T-cell (primary cell): ENCODE data around the gene OTOG. TPM values are rescaled to one million over a fixed set of nuclear protein-coding genes. Genes with fewer than 3 reads are reported as not detected.

Experiments used
- ATAC-seq, 4 experiments: fragments of 200-7000 bp in 3 of 4; fragments of 150-1000 bp in 1 of 4; cut with Tn5 transposase; replicated peaks in 1 of 4; 1 replicate in 3 of 4; 2 replicates in 1 of 4; pipeline ENCODE4 v1.10.0; 2021; ENCODE audit warnings: moderate library complexity in 3 of 4, mild to moderate bottlenecking in 2 of 4, moderate number of reproducible peaks in 1 of 4
- CTCF ChIA-PET, 2 donors: fragments of 300-600 bp; sonication (Branson Sonifier 250); formaldehyde crosslinking; loops; one replicate each; lab custom pipeline; 2022; ENCODE audit warnings: antibody characterized with exemption in 2 of 2; lab: Charles Lee
- POLR2A ChIA-PET, 2 donors: fragments of 300-600 bp; sonication (Branson Sonifier 250); formaldehyde crosslinking; loops; one replicate each; lab custom pipeline; 2022; ENCODE audit warnings: antibody characterized with exemption in 2 of 2; lab: Charles Lee
- DNase-seq, 35 experiments: peaks; one replicate each; pipeline versions ENCODE4 v3.0.0 to v3.0.0-alpha.2; 2013 to 2023
- H3K27ac ChIP-seq: one replicate; pipeline ENCODE4 v1.5.1; 2013; ENCODE audit warnings: low read length
- H3K27me3 ChIP-seq, 2 experiments: replicated peaks in 1 of 2; 1 replicate in 1 of 2; 2 replicates in 1 of 2; pipeline versions ENCODE4 v1.6.1 to v1.7.0; 2013; ENCODE audit warnings: low read length in 1 of 2, mixed read lengths in 1 of 2; ENCODE audit not compliant: control insufficient read depth in 2 of 2, insufficient read depth in 2 of 2; ENCODE audit errors: extremely low read depth in 1 of 2
- H3K36me3 ChIP-seq, 2 donors: 1 replicate in 1 of 2; 2 replicates in 1 of 2; pipeline versions ENCODE4 v1.6.1 to v1.7.0; 2013; ENCODE audit warnings: low read length in 1 of 2; ENCODE audit not compliant: control insufficient read depth in 2 of 2, insufficient read depth in 1 of 2; ENCODE audit errors: extremely low read depth in 1 of 2
- H3K4me1 ChIP-seq, 2 experiments: 1 replicate in 1 of 2; 2 replicates in 1 of 2; pipeline versions ENCODE4 v1.6.1 to v1.7.0; 2013; ENCODE audit warnings: low read length in 2 of 2, mixed read lengths in 1 of 2; ENCODE audit not compliant: insufficient read depth in 2 of 2, control insufficient read depth in 1 of 2; ENCODE audit errors: extremely low read depth in 1 of 2
- H3K4me3 ChIP-seq, 2 donors: 1 replicate in 1 of 2; 2 replicates in 1 of 2; pipeline versions ENCODE4 v1.5.1 to v1.7.0; 2013; ENCODE audit warnings: mild to moderate bottlenecking in 2 of 2, low read length in 1 of 2, moderate library complexity in 1 of 2; ENCODE audit not compliant: control insufficient read depth in 1 of 2; ENCODE audit errors: extremely low read depth in 1 of 2
- H3K9me3 ChIP-seq: 2 replicates; pipeline ENCODE4 v1.7.0; 2013
- H3K27ac Mint-ChIP-seq, 2 donors: one replicate each; pipeline ENCODE4 v1.8.0; 2020 to 2021; ENCODE audit warnings: mild to moderate bottlenecking in 2 of 2, mixed read lengths in 2 of 2
- H3K27me3 Mint-ChIP-seq, 2 donors: one replicate each; pipeline ENCODE4 v1.8.0; 2021 to 2022; ENCODE audit warnings: mixed read lengths in 2 of 2
- H3K36me3 Mint-ChIP-seq: one replicate; pipeline ENCODE4 v1.8.0; 2021; ENCODE audit warnings: mixed read lengths
- H3K4me1 Mint-ChIP-seq, 3 donors: one replicate each; pipeline ENCODE4 v1.8.0; 2020 to 2022; ENCODE audit warnings: mixed read lengths in 3 of 3, mild to moderate bottlenecking in 1 of 3
- H3K4me3 Mint-ChIP-seq, 3 donors: one replicate each; pipeline ENCODE4 v1.8.0; 2020 to 2022; ENCODE audit warnings: mild to moderate bottlenecking in 3 of 3, mixed read lengths in 3 of 3, moderate library complexity in 3 of 3
- H3K9me3 Mint-ChIP-seq, 3 donors: one replicate each; pipeline ENCODE4 v1.8.0; 2020 to 2022; ENCODE audit warnings: mixed read lengths in 3 of 3
- WGBS: methylation state at CpG from one replicate; pipeline ENCODE4 v1.1.5; 2013; ENCODE audit warnings: missing lambda C conversion rate; ENCODE audit not compliant: insufficient coverage; 5-methylcytosine and 5-hydroxymethylcytosine counted together
- total RNA-seq, 35 experiments: library from RNA in 6 of 35; stranded (reverse) in 6 of 35; fragments of 120-200 nt in 1 of 35; gene quantifications; one replicate each; pipeline versions ENCODE4 v1.2.1 to v1.2.4 and lab custom pipeline; 2013 to 2026

OTOG gene
- total RNA-seq, 5 donors from 2014 or later (not counting 1 experiment from before 2014, with no cell fraction given): not detected

DNA sequence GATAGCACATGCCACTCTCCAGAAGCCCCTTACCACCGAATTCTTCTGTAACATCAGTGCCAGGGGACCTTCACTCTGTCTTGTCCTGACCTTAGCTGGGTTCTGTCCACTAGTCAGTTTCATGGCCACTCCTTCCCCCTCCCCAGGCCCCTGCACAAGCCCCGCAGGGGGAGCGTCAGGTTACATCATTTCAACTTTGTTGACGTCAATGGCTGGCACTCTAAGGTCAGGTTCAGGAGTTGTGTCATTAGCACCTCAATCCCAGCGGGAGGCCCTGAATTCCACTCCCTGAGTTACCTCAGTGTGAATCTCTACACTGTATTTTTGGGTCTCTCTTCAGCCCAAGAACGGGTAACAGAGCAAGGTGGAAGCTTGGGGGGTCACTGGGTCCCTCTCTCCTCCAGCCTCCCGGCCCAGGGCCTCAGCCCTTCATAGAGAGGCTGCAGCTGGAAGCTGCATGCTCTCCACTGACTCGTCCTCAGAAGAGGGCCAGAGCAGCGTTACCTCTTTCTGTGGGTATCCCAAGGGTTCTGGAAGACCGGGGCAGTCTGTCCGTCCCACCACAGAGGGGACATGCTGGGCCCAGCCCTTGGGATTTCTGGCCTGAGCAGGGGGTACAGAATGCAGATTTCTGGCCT is 13.2 kb upstream of the OTOG start:
- H3K27ac ChIP-seq: no peak overlapping the region
- H3K36me3 ChIP-seq: no peaks in the 10 kb centered on the region
- POLR2A ChIA-PET: no interaction called here
- Mint-ChIP-seq H3K4me1 (no peaks in the 10 kb centered on the region), H3K9me3 (no peaks in the 10 kb centered on the region), H3K27ac (no peak overlapping the region), H3K4me3 (no peak overlapping the region), H3K27me3 (peaks cover 0 to 4% of the 10 kb centered on the region in 2 donors), H3K36me3 (no peaks in the 10 kb centered on the region)
- ATAC-seq (no peak), DNase-seq (no peak)
- peaks cover 0 to 22% of the 10 kb centered on the region in 2 experiments for H3K27me3 ChIP-seq
- H3K4me1 ChIP-seq: no peaks in the 10 kb centered on the region
- 68% methylated on average over 9 of the region's 11 CpGs for WGBS
- CTCF ChIA-PET: no interaction called here
- H3K9me3 ChIP-seq: no peaks in the 10 kb centered on the region
- H3K4me3 ChIP-seq: no peak overlapping the region

DNA sequence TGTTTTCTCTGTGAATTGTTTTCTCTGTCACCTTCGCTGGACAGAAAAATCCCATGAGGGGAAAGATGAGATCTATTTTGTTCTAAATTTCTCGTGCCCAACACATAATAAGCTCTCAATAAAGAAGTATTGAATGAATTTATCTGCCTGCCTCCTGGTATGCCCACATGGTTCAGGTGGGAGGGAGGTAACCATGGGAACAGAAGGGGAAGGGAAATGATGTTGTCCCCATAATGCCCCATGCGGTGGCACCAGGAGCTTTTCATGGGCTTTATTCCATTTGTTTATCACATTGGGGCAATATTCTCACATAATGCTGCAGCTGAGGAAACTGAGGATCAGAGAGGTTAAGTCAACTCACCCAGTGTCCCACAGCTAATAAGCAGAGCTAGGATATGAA is 11.6 kb upstream of the OTOG start:
- peaks cover 2 to 4% of the 10 kb centered on the region in 2 donors for H3K27me3 Mint-ChIP-seq
- ChIA-PET CTCF (no interaction called here), POLR2A (no interaction called here)
- H3K27ac ChIP-seq: no peak overlapping the region
- H3K9me3 ChIP-seq: no peaks in the 10 kb centered on the region
- no peak overlapping the region for H3K4me3 ChIP-seq
- H3K4me1 ChIP-seq: no peaks in the 10 kb centered on the region
- WGBS: 80% methylated on average over 1 of the region's 3 CpGs
- no peak overlapping the region for H3K27ac Mint-ChIP-seq
- no peaks in the 10 kb centered on the region for H3K36me3 ChIP-seq
- H3K4me1 Mint-ChIP-seq: no peaks in the 10 kb centered on the region
- no peaks in the 10 kb centered on the region for H3K36me3 Mint-ChIP-seq
- H3K9me3 Mint-ChIP-seq: no peaks in the 10 kb centered on the region
- H3K4me3 Mint-ChIP-seq: no peak overlapping the region
- DNase-seq (no peak), ATAC-seq (no peak)
- peaks cover 0 to 16% of the 10 kb centered on the region in 2 experiments for H3K27me3 ChIP-seq

DNA sequence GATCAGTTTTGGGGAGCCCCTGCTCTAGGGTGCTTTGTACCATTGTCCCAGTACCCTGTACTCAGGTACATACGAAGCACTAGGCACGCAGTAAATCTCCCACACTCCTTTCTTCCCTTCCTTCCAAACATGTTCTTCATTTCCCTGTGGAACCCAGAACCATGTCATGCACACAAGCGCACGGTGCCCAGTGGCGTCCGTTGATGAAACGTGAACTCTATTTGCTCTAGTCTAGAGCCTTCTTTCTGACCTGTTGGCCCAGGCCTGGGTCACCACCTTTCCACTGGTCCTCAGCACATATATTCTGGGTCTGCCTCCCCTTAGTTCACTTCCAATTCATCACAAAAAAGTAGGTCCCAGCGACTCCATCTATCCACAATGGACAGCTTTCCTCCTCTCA is 9.8 kb upstream of the OTOG start:
- WGBS: 87% methylated on average over 7 of the region's 8 CpGs
- ATAC-seq (no peak), DNase-seq (no peak)
- H3K4me1 ChIP-seq: no peaks in the 10 kb centered on the region
- ChIA-PET POLR2A (no interaction called here), CTCF (no interaction called here)
- Mint-ChIP-seq H3K4me1 (no peaks in the 10 kb centered on the region), H3K27ac (no peak overlapping the region), H3K9me3 (no peaks in the 10 kb centered on the region), H3K36me3 (no peaks in the 10 kb centered on the region), H3K4me3 (no peak overlapping the region), H3K27me3 (peaks cover 3 to 9% of the 10 kb centered on the region in 2 donors)
- H3K9me3 ChIP-seq: no peaks in the 10 kb centered on the region
- no peaks in the 10 kb centered on the region for H3K36me3 ChIP-seq
- no peak overlapping the region for H3K27ac ChIP-seq
- peaks cover 0 to 12% of the 10 kb centered on the region in 2 experiments for H3K27me3 ChIP-seq
- H3K4me3 ChIP-seq: no peak overlapping the region

DNA sequence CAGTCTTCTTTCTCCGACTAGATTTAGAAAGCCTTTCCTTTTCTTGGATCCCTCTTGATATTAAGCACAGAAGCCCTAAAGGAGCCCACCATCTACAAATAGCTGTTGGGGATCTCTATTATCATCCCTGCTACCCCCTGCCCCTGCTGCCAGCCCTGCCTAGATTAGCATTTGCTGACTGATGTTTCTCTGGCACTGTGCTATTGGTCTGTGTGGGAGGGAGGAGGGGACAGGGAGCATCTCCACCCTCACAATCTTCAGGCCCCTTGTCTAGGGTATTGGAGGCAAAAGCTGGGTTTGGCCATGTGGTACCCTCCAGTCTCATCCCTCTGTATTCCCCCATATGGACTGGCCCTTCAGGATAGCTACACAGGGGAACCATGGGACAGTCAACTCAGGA is 9.0 kb upstream of the OTOG start:
- Histone ChIP-seq H3K4me3 (no peak overlapping the region), H3K9me3 (no peaks in the 10 kb centered on the region), H3K36me3 (no peaks in the 10 kb centered on the region), H3K27me3 (peaks cover 0 to 20% of the 10 kb centered on the region in 2 experiments), H3K4me1 (no peaks in the 10 kb centered on the region), H3K27ac (no peak overlapping the region)
- DNase-seq: no peak
- Mint-ChIP-seq H3K9me3 (no peaks in the 10 kb centered on the region), H3K27me3 (peaks cover 5 to 9% of the 10 kb centered on the region in 2 donors), H3K27ac (no peak overlapping the region), H3K36me3 (no peaks in the 10 kb centered on the region), H3K4me3 (no peak overlapping the region), H3K4me1 (no peaks in the 10 kb centered on the region)
- ATAC-seq: no peak
- WGBS: 88% methylated on average over 1 of the region's 1 CpG
- CTCF ChIA-PET: no interaction called here
- POLR2A ChIA-PET: no interaction called here

DNA sequence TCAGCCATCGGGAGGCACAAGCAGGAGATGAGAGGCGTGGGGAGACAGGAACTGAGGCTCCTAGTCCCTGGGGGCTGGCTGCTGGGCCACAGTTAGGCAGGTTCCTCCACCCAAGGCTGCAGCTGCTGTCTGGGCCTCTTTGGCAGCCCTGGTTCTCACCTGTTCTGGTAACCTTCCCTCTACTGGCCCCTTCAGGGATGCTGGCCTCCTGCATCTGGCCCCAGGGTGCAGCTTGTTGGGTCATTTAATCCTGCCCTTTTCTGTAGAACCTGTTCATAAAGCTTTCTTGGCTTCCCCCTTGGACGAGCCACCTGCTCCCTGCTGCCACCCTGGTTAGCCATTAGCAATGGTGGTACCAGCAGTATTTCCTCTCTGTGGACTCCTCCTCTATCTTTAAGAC is 8.3 kb upstream of the OTOG start:
- CTCF ChIA-PET: no interaction called here
- Mint-ChIP-seq H3K27ac (no peak overlapping the region), H3K4me3 (no peak overlapping the region), H3K27me3 (peaks cover 7 to 12% of the 10 kb centered on the region in 2 donors), H3K36me3 (no peaks in the 10 kb centered on the region), H3K9me3 (no peaks in the 10 kb centered on the region), H3K4me1 (peaks cover 0 to 2% (median 2%) of the 10 kb centered on the region in 3 donors)
- ATAC-seq (no peak), DNase-seq (no peak)
- Histone ChIP-seq H3K4me3 (no peak overlapping the region), H3K27ac (no peak overlapping the region), H3K9me3 (no peaks in the 10 kb centered on the region), H3K36me3 (no peaks in the 10 kb centered on the region), H3K4me1 (peaks cover 0 to under 1% of the 10 kb centered on the region in 2 experiments), H3K27me3 (peaks cover 0 to 22% of the 10 kb centered on the region in 2 experiments)
- WGBS: 32% methylated on average over 2 of the region's 3 CpGs
- POLR2A ChIA-PET: no interaction called here

DNA sequence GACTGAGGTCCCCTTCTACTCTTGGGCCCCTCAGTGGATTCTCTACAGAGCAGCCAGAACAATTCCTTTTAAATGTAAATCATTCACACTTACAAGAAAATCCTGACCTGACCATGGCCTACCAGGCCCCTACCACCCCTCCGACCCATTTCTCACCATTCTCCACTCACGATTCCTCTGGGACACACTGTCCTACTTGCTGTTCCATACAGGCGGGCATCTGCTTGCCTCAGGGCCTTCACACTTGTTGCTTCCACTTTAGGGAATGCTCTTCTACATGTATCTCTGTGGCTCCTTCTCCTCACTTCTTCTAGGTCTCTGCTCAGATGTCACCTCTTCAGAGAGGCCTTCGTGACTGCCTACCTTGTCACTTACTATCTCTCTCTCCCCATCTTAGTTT is 6.3 kb upstream of the OTOG start:
- Mint-ChIP-seq H3K4me1 (peaks cover 0 to 4% (median 3%) of the 10 kb centered on the region in 3 donors), H3K27ac (no peak overlapping the region), H3K27me3 (peaks cover 17 to 19% of the 10 kb centered on the region in 2 donors), H3K4me3 (no peak overlapping the region), H3K9me3 (no peaks in the 10 kb centered on the region), H3K36me3 (no peaks in the 10 kb centered on the region)
- Histone ChIP-seq H3K27ac (no peak overlapping the region), H3K4me1 (peaks cover 0 to 5% of the 10 kb centered on the region in 2 experiments), H3K27me3 (peaks cover 0 to 34% of the 10 kb centered on the region in 2 experiments), H3K9me3 (no peaks in the 10 kb centered on the region), H3K36me3 (no peaks in the 10 kb centered on the region), H3K4me3 (no peak overlapping the region)
- DNase-seq (no peak), ATAC-seq (no peak)
- POLR2A ChIA-PET: no interaction called here
- 92% methylated on average over 3 of the region's 4 CpGs for WGBS
- CTCF ChIA-PET: no interaction called here
